ENCODE results near the gene RAB27A.
"Not testable (repeated sequence)": the region's sequence is repeated elsewhere in the genome, so short reads cannot be mapped to it uniquely, and the experiment has no call there.

RAB27A gene

DNA sequence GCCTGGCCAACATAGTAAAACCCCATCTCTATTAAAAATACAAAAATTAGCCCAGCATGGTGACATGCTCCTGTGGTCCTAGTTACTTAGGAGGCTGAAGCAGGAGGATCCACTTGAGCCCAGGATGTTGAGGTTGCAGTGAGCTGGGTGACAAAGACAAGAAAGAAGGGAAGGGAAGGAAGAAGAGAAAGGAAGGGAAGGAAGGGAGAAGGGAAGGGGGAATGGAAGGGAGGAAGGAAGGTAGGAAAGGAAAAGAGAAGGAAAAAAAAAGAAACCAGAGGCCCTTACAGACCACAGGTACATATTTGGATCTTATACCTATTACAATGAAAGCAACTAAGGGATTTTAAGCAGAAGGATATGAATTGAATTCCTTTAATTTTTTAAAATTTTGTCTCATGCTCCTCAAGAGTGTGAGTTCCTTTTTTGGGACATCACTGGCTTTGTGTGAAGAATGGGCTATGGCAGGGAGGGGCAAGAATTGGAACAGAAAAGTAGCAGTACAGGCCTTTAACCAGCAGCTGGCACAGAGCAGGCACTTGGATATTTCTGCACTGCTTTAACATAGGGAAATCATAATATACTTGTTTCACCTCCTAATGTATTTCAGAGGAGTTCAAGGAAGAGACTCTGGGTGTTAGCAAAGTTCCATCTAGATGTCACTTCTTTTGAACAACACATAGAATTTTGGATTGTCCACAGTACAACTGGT is 7.9 kb downstream of the RAB27A start:
- no peak for DNase-seq (ENCODE audit: low spot score)

- DNase-seq (ENCODE audit: low spot score): not testable (repeated sequence)
These were observed 9.0 kb downstream of the RAB27A start for GRCh38 chr15:55280589-55280988.

DNA sequence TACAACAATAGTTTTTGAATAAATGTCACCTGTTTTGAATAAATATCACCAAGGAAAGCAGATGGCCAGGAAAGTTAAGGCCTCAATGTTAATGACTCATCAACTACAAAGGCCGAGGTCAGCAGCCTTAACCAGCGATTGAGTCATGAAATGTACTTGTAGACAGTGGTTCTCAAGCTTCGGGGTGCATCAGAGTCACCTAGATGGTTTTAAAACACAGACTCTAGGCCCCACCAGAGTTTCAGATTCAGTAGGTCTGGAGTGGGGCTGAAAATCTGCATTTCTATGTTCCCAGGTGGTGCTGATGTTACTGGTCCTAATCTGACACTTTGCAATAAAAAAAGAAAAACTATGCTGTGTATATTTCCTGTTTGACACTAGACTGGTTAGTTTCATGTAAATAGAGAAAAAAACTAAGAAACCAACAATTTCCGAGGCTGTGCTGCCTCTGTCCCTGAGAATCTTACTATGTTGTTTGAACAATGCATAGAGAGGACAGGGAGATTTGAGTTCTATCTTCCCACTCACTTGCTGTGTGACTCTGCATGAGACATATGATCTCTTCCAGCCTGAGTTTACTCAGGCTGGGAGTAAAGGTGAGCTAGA is 9.8 kb downstream of the RAB27A start:
- peak; percentile 25 for DNase-seq (ENCODE audit: low spot score)

DNA sequence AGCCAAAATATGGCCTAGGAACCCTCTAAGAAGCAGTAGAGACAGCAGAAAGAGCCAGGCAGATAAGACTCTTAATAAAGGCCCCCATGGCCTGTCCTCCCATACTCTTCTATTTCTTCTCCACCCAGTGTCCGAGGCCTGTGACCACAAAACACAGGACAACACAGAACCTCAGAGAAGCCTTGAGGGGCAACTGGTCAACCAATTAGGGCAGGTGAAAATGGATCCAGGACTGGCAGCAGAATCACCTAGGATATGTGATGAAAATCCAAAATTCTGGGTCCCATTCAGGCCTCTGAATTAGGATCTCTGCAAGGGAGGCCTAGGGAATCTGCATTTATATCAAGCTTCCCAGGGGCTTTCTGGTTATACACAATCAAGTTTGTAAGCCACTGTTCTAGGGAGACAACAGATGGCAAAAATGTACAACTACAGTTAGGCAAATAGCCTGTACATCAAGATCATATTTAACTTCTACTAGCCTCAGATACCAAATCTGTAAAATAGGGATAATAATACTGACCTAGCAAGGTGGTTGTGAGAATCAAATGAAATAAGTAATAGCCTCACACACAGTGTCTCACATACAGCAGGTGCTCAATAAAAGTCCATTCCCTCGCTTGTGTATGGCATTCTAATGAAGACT is 10.4 kb downstream of the RAB27A start:
- DNase-seq (ENCODE audit: low spot score): no peak

DNA sequence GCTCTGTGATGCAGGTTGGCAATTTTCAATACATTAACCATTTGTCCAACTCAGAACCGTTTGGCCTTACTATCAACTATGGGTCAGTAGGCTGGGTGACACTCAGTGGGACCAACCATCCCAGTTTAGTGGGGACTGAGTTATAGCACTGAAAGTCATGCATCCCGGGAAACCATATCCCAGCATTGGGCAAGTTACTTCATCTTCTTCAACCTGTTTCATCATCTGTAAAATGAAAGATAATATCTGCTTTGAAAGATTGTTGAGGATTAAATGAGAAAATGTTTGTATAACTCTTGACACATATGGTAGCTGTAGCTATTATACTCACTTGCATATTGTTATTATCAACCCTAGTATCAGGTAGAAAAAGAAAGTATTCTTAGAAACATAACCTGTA is 11.9 kb downstream of the RAB27A start:
- no peak for DNase-seq (ENCODE audit: low spot score)

- DNase-seq (ENCODE audit: low spot score): no peak
These were observed 12.5 kb downstream of the RAB27A start for GRCh38 chr15:55277116-55277564.

GRCh38 chr15:55276324-55276723 is 13.3 kb downstream of the RAB27A start:
- no peak for DNase-seq (ENCODE audit: low spot score)

DNA sequence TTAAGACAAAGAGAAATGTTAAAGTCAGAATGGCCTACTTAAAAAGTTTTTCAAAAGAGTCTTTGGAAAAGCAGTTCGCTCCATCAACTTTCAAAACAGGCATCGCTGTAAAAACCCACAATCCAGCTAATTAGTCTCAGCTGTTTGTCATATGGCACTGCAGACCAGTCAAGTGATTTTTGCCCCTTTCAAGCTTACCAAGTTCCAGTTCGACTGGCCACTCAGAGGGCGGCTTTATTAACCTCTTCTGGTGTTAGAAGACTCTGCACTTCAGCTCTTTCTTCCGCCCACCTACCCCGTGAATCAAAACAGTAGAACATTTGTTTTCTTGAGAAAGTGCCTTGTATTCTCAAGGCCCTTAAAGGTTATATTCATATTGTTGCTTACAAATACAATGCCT is 19.3 kb downstream of the RAB27A start:
- DNase-seq (ENCODE audit: low spot score): no peak

DNA sequence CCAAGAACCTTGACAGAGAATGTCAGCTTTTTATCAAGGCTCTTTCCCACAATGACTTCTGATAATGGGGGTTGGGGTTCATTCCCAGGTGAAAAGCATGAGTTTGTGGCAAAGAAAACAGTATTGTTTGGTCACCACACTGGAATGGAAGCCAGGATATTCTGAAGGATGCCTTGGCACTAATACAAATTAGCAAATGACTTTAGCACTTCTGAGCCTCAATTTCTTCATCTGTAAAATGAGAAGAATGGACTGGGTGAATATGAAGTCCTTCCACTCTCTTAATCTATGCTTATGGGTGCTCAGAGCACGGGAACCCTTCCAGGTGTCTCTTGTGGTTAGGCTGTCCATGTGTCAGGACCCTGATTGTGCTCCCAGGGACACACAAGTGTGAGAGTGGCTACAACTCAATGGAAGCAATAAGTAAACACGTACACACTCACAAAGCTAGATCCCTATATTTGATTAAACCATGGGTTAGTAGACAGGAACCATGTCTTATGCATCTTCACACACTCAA is 21.4 kb downstream of the RAB27A start:
- no peak for DNase-seq (ENCODE audit: low spot score)

- DNase-seq (ENCODE audit: low spot score): no peak
These were observed 22.0 kb downstream of the RAB27A start for GRCh38 chr15:55267401-55268175.

DNA sequence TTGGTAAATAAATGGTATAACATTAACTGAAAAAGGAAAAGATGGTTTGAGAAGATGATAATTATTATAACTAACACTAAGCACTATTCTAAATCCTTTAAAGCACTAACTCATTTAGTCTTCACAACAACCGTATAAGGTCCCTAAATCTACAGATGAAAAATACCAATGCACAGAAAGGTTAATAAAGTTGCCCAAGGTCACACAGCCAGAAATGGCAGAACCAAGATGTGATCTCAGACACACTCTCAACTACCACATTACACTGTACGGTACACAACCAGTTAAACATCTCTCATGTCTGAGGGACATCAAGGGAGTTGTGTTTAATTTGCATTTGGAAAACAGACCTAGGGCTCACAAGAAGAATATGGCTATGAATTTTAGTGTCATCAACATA is 23.1 kb downstream of the RAB27A start:
- DNase-seq (ENCODE audit: low spot score): no peak

DNA sequence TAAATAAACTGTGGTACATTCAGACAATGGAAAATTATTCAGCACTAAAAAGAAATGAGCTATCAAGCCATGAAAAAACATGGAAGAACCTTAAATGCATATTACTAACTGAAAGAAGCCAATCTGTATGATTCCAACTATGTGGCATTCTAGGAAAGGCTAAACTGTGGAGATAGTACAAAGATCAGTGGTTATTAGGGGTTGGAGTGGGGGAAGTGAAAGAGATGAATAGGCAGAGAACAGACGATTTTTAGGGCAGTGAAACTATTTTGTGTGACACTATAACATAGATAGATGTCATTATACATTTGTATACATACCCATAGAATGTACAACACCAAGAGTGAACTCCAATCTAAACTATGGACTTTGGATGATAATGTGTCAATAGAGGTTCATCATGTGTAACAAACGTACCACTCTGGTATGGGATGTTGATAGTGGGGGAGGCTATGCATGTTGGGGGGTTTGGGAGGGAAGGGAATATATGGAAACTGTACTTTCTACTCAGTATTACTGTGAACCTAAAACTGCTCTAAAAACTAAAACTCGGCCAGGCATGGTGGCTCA is 29.0 kb downstream of the RAB27A start:
- no peak for DNase-seq (ENCODE audit: low spot score)

DNA sequence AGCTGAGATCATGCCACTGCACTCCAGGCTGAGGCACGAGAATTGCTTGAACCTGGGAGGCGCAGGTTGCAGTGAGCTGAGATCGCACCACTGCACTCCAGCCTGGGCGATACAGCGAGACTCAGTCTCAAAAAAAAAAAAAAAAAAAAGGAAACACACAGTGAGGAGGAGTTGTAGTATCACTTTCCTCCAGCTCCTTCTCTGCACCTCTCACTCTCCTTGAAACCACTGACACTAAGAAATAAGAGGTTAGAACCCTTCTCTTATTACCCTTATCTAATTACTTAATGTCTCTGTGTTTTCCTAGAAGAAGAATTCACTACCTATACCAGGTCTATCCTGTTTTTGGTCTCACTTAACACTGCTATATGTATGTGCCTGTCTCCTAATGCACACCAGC is 31.7 kb downstream of the RAB27A start:
- no peak for DNase-seq (ENCODE audit: low spot score)

DNA sequence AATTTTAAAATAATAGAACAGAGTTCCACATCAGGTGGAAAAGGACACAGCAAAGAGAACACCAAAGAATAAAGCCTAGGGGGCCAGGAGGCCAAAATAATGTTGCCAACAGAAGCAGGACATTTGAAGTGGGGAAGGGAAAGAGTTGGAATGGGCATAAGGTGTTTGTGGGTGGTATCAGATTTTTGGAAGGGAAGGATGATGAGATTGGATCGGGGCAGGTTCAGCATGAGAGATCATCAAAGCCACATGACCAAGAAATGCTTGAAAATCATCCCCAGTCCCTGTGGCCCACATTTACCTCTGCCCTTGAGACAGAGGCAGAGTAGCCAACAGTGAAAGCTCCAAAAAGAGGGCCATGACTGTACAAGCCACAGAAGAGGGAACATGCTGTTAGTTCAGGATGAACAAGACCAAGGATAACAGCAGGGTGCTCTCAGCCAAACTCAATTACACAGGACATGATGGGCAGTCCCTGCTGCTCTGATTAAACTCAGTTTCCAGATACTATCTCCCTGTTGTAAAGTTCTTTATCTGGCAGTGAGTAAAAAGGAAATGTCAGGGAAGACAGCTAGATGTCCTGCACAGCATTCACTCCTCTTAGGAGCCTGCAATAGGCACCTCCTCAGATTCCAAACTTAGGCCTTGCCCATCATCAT is 32.5 kb downstream of the RAB27A start:
- DNase-seq (ENCODE audit: low spot score): no peak

DNA sequence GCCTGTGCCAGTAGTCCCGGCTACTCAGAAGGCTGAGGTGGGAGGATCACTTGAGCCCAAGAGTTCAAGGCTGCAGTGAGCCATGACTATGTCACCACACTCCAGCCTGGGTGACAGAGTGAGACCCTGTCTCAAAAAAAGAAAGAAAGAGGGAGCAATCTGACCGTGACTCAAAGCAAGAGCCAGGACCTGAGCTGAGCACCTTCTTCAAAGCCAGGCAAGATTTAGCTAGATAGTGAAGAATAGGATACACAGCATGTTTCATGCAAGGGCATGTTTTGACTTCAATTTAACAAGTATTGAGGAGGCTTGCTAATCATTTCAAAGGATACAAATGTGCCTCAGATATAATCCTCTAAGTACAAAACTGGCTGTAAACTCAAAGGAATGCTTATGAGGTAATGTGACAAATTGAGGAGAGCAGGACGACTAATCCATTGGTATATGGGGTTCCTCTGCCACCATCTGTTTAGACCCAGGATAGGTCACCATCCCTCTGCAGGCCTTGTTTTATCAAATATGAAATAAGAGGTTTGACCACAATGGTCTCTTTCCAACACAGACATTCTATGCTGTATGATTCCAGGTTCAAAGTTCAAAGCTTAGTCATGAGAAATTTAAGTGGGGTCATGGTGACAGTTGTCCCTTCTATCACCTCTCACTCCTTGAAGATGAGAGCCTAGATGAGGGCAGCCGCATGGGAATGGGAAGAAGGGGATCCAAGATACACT is 33.2 kb downstream of the RAB27A start:
- DNase-seq (ENCODE audit: low spot score): no peak

- no peak for DNase-seq (ENCODE audit: low spot score)
These were observed 33.9 kb downstream of the RAB27A start for GRCh38 chr15:55255714-55256113.

DNA sequence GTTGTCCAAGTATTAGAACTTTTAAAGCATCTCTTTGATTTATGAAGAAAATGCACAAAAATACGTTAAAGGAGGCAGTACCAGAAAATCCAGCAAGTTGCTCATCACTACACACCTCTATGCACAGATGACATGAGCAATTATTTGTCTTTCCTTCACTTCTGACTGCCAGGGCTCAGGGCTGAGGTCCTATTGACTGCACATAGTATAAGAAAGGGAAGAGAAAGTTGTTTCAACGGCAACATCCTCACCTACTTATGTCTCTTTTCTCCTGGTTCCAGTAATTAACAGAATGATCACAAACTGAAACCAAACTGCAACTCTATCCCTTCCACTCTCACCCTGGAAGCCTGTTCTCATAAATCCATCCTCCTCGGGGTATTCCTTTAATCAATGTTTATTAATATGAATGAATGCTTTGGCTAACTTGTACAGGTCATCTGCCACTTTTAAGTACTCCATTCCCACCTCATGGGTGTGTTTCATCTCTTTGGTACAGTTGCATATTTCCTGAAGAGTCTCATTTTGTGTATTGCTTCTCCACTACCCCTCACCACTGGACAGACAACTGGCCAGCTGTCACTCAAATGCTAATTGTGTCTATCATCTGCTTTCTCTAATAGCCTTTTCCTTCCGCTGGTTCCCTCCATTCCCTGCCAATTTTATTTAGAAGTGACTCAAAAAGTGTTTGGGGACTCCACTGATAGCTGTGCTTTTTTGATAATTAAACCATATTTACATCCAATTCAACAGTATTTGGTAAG is 34.5 kb downstream of the RAB27A start:
- no peak for DNase-seq (ENCODE audit: low spot score)

DNA sequence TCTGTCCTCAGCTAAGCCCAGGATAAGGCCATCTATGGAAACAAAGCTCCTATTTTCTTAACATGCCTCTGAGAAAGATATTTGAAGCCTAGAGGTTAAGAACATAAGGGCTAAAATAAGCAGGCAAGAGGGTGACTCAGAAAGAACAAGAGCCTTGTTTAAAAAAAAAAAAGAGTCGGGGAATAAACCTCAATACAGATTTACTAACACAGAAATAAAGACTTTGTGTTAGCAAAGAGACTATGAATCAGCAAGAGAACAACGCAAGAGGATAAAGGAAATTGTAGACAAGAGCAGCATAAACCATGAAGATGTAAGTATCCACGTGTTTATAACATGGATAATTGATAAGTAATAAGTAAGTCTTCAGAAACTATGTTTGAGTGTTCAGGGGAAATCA is 36.0 kb downstream of the RAB27A start:
- DNase-seq (ENCODE audit: low spot score): no peak

- not testable (repeated sequence) for DNase-seq (ENCODE audit: low spot score)
These were observed 37.4 kb downstream of the RAB27A start for GRCh38 chr15:55252201-55252600.

- DNase-seq (ENCODE audit: low spot score): no peak
These were observed 38.7 kb downstream of the RAB27A start for GRCh38 chr15:55250941-55251340.
